HG03039 (cell line): ENCODE results near the gene RIMOC1.
"Not testable (repeated sequence)": the region's sequence is repeated elsewhere in the genome, so short reads cannot be mapped to it uniquely, and the experiment has no call there.

Source experiments
- ATAC-seq: cut with Tn5 transposase; IDR thresholded peaks from one replicate; pipeline ENCODE4 v1.9.1; 2021; ENCODE audit warnings: mild to moderate bottlenecking, moderate library complexity; ENCODE audit not compliant: unreplicated experiment

Gene RIMOC1

DNA sequence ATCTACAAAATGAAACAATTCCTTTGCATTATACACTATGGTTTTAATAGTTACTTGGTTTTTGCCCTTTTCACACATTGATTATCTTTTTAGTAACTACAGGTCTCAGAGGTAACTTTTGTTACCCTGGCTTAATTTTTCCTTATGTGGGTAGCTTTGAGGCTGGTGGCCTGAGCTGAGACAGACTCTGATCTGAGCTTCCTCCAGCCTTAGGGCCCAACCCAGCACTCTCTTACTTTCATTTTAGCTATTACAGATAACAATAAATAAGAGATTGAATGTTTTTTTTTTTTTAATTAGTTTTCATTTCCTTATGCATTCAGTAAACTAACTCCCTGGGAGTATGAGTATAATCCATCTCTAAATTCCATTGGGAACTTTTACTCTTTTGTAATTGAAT is 18.9 kb upstream of the RIMOC1 start:
- no peak for ATAC-seq

DNA sequence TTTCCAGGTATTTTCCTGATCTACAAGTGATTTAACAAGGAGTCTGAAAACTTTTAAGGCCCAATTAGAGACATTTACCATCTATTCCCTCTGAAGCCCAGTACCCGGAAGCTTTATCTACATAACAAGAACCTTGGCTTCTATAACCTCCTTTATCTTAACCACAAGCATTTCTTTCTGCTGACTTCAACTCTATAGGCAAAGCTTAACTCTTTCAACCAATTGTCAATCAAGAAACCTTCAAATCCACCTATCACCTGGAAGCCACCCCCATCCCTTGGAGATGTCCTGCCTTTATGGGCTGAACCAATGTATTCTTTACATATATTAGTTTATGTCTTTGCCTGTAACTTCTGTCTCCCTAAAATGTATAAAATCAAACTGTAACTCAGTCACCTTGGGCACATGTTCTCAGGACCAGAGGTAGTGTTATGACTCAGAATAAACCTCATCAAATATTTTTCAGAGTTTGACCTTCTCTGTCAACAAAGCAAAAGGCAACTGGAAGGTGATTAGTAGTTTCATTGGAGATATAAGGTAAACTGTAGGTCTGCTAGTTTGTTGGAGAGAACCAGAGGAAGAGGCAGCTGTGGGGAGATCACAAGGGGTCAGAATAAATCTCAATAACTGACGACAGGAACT is 13.0 kb upstream of the RIMOC1 start:
- ATAC-seq: no peak

DNA sequence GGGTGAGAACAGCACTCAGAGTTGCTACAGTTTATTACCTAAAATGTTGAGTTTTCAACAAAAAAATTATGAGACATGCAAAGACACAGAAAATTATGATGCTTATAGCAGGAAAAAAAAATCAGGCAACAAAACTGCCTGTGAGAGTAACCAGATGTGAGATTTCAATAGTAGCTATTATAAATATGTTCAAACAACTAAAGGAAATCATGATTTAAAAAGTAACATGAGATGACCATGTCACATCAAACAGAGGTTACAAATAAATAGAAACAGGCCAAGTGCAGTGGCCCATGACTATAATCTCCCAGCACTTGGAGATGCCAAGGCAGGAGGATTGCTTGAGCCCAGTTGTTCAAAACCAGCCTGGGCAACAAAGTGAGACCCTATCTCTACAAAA is 12.1 kb upstream of the RIMOC1 start:
- no peak for ATAC-seq

DNA sequence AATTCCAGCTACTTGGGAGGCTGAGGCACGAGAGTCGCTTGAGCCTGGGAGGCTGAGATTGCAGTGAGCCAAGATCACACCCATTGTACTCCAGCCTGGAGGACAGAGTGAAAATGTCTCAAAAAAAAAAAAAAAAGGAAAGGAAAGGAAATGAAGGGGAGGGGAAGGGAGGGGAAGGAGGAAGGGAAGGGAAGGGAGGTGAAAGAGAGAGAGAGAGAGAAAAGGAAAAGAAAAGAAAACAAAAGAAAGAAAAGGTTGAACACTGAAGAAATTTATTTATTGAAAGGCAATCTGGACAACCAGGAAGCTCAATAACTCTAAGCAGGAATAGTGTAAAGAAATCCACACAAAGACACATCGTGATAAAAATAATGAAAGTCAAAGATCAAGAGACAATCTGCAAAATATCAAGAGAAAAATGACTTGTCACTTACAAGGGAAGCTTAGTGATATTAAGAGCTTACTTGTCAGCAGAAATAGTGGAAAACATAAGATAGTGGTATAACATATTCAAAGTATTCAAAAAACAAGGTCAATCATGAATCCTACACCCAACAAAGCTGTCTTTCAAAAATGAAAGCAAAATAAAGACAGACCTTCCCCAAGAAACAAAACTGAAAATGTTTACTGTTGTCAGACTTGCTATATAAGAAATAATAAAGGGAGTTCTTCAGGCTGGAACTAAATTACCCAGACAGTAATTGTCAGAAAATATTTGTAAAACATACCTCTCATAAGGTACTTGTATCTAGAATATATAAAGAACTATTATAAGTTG is 10.9 kb upstream of the RIMOC1 start:
- no peak for ATAC-seq

DNA sequence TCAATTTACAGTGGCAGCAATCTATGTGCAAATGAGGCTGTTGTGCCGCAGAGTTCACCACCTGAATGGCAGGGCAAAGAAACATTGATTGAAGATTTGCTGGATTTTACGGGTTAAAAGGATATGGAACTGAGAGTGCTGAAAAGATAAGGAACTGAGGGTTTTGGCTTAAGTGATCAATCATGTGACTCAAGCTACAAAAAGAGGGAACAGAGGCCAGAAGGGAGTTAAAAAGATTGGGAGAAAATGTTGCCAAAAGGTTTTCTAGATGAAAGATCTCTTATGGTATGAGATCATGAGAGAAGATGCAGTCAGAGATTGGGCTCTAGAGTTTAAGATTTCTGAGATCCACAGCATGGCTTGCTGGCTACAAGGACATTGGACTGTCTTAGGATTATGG is 7.9 kb upstream of the RIMOC1 start:
- no peak for ATAC-seq

DNA sequence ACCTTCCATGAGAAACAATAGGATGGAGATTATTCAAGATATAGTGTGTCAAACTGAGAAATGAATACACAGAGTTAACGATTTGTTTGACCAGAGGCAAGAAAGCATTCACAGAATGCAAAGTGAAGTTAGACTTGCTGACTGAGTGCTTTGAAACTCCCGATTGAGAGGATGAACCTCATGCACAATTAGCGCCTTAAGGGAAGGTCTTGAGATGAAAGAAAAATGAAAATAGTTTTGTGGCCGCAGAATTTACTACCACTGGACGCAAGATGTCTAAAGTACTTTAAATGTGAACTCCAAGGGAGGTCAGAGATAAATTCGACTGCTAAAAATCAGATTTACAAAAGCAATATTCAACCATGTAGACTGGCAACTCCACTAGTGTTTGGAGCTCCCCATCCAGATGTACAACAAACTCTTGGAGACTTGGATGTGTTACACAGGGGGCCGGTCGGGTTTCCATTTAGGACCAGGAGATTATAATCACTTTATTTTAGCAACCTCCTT is 707 bp upstream of the RIMOC1 start:
- ATAC-seq: no peak

DNA sequence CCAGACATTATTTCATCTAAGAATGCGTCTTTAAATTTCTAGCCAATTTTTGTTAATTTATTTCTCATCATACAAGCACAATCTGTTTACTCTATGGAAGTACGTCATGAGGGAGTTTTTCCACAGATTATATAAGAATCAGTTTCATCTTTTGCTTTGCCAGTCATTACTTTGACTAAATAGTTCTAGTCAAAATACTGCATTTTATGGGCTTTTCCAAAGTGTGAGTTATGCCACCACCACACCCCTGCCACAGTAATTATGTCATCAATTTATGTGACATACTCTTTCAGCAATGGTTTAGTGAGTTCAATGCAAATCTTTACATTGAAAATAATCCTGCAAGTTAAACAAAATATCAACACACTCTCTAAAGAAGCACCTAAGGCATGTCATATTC is 2.0 kb downstream of the RIMOC1 start:
- no peak for ATAC-seq

DNA sequence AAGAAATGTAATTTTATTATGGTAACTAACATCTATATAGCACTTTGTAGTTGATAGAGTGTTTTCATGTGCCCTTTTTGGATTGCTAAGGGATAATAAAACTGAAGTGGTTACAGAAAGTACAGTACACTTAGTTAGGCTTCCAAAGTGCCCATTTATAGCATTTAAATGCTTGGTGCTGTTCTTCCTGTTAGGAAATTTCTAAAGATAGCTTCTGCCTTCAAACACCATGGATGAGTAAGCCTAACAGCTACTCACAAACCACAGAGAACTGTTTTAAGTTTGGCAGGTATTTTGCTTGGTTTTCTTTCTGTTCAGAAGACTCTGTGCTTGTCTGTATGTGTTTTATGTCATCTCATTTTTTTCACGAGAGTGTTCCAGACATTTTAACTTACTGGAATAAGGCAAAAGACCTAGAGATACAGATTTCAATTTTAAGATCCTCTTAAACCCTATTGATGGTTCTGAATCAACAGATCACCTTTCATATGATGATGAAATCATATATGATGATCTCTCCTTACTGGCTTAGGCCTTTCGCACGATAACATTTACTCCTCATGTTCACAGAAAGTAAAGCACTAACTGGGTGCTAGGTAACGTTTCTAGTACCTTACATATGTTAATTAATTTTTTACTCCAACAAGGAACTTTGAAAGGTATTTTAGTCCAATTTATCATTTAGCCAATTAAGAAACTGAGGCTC is 4.4 kb downstream of the RIMOC1 start:
- no peak for ATAC-seq

DNA sequence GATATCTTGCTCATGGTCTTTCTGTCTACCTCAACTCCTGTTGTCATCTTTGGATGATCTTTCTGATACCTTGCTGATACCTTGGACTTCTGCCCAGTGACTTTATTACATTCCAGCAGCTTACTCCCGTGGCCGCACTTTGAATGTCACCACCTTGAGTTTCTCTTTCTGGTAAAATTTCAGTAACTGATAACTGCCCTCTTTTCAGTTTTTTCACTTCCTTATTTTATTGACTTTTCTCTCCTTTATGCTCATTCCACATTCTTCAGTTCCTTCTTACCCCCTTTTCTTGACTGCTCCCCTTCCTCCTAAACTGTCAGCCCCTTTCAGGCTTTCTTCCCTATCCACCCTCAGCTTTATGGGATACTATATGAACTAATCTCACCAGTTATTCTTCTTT is 14.0 kb downstream of the RIMOC1 start:
- no peak for ATAC-seq

DNA sequence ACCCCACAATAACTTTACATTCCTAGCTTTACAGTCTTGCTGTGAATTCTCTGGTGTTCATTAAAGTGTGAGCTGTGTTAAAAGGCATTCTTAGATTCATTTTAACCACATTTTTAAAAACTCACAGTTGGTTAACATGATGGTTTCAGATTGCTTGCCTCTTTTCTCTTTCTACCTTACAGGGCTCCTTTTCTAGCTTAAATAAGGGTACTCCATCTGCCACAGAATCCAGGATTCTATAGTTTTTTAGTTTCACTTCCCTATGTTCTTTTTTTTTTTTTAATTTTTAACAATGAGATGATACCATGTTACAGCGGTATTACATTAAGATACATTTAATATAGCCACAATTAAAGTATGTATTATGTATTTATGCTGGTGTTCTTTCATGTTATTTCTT is 17.0 kb downstream of the RIMOC1 start:
- ATAC-seq: no peak

DNA sequence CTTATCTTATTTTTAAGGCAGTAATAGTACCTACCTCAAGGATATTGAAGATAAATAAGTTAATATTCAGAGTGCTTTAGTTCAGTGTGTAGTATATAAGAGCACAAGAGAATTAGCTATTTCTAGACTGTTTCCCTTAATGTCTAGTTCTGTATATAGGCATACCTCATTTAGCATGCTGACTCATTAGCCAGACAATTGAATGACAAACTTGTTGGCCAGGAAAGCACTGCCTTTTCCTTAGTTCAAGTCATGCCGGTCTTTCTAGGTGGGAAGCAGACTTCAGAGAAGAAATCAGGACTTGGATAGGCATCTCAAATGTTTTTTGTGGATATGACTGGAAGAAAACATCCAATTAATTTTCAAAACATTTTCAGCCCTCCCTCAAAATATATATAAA is 17.7 kb downstream of the RIMOC1 start:
- no peak for ATAC-seq

DNA sequence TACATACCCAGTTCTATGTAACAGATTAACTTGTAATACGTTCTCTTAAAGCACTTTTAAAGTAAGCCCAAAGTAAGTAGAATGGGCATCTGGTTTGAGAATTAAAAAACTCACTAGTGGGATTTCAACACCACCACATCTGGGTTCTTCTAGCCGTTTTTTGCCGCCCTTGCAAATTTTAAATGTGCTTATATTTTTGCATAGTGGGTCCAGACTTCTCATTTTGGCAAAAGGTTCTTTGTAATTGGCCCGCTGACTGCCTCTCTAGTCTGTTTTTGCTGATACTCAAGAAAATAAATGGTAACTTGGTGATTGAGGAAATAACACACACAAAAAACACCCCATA is 20.4 kb downstream of the RIMOC1 start:
- ATAC-seq: no peak

DNA sequence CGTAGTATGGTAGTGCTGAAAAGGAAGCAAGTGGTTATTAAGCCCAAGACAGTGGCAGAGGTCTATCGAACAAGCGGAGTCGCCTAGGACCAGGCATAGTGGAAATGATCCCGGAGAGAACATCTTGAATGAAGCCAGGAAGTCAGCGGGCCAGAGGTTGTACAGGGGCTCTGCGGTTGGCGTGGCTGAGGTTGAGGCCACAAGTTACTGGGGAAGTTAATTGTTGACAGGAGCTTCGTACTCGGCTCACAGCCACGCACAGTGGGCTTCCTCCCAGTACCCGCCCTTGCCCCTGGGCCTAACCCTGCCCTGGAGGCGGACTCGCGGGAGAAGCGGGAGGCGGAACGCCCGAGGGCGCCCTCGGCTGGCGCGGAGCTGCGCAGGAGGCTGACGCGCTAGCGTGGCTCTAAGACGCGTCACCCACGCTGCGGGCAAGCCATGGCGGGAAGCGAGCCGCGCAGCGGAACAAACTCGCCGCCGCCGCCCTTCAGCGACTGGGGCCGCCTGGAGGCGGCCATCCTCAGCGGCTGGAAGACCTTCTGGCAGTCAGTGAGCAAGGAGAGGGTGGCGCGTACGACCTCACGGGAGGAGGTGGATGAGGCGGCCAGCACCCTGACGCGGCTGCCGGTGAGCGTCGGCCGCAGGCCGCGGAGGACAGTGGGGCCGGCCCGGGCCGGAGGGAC is 20.9 kb downstream of the RIMOC1 start, which contains the start of gene FBXO4:
Gene FBXO4 (plus strand): TSS at position 410 of the 683 bp plus-strand sequence. CDS start 29 bp downstream, at position 439.
- peak; percentile 97 for ATAC-seq

DNA sequence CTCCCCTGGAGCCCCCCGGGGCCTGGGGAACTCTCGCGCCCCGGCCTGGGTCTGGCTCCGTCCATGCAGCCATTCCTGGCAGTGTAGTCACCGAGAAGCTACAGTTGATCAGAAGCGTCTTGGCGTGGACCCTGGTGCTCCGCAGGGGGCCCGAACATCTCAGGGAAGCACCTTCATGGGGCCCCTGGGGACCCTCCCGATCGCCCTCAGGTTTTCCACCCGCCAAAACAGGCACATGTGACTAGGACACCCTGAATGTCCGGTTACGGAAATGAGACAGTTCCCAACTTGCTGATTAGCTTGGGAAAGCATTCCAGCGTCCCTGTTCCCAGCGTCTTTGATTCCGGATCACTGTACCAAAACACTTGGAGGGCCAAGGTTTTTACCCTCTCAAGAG is 21.4 kb downstream of the RIMOC1 start:
- peak; percentile 27 for ATAC-seq

DNA sequence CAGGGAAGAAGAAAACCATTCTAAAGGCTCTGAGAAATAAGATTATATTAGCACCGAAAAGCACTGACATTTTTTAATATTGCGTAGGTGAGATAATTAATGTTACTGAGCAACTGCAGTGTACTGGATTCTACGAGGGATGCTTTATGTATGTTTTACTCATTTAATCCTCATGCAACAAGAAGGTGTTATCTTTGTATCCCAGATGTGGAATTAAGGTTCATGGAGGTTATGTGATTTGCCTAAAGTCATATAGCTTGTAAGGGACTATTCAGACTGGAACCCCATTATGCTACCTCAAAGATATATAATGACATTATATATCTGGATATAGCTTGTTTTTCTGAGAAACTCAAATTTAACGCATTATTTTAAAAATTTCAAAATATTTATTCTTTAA is 23.5 kb downstream of the RIMOC1 start:
- ATAC-seq: no peak

DNA sequence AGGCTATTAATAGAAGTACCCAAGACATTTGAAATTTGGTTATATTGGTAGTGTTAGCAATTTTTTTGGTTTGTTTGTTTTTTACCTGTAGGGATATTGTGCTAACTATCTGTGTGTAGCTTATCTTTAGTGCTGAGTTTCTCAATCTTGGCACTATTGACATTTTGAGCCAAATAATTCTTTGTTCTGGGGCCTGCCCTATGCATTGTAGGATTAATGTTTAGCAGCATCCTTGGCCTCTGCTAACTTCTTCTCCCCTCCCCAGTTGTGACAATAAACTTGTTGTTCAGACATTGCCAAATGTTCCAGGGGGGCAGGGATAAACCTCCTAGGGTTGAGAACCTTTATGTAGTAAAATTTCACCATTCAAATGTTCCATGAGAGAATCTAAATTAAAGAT is 24.9 kb downstream of the RIMOC1 start:
- no peak for ATAC-seq

DNA sequence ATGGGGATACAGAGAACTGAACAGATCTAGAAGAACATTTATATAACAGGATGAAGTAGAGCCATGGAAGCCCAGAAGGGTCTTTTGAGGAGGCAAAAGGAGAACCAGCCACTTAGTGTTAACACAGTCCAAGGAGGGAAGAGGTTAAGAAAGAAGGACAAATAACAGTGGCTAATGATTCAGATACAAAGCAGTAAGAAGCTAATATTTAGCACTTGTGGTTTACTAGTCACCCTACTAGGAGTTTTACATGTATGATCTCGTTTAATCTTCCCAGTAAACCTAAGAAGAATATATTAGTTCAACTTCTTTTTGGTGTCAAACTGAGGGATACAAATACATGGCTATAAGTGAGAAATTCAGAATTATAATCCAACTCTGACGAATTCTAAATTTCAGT is 28.6 kb downstream of the RIMOC1 start:
- no peak for ATAC-seq

DNA sequence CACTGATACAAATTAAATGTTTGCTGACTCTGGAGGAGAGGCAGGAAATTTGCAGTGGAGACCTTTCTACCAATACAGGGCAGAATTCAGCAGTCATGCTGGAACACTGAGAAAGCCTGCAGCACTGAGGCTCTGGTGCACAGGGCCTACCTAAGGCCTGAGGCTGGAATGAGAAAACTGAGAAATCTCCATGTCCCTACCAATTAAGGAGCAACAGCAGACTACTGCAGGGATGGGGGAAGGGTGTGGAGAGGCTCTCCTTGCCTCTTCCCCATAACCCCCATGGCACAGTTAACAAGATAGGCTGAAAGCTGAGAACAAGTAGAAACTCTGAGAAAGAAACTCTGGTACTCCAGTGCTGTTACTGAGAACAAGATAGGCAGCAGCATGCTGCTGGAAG is 31.4 kb downstream of the RIMOC1 start:
- no peak for ATAC-seq

DNA sequence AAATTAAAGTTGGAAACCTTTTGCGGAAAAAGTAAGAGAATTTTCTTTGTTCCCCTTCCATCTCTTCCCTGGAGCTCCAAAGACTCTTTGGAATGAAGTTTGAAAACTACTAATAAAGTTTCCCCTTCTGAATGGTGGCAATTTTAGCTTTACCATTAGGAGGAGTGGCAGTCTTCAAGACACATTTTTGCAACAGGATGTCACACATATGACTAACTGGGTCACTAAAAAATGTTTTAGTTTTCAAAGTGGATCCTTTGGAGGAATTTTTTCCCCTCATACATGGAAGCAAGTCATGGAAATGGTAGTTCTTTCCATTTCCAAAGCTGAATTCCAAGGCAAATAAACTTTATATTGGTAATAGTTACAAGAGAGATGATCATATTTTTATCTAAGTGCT is 36.5 kb downstream of the RIMOC1 start:
- no peak for ATAC-seq

DNA sequence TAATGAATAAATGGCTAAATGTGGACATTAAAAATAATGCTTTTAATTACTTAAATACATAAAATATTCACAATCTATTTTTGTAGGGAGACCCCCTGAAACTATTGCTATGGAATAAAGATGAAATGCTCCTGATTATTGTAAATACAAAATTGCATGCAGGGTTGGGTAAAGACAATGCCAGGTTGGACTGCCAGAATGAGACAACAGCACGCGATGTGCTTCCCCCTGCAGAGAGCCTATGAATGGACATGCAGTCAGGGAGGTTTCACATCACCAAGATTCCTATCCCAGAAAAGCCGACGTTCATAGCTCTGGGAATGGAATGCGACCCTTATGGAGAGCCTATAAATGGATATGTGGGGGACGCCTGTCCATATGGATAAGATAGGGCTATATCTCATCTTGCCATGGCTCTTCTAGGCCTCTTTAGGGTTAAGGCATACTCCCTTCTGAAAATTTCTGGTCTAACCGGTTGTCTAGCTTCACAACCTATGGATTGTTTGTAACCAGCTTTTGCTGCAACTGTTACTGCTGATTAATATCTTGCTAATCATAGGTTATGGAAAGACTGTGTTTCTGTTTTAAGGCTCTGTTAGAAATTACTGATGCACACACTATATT is 41.3 kb downstream of the RIMOC1 start:
- ATAC-seq: not testable (repeated sequence)

DNA sequence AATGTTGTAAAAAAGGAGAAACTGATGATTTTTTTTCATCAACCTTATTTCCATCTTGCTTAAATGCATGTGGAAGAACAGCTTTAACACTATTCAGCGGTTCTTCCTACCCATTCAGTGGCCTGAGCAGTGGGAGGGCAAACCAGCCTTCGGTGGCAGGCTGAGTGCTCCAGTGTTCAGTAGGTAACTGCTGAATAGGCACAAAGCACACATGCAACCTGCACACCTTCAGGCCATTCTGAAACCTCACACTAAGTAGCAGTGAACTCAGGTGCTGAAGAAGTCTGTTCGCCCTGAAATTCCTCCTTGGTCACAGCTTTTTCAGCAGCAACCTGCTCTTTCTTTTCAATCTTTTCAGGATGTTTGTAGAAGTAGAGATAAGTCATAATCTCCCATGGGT is 47.1 kb downstream of the RIMOC1 start:
- no peak for ATAC-seq
